Activated T-cell treated with anti-CD3 and anti-CD28 coated beads, Interleukin-2, amount 50 U/mL, for 24 hours (primary cell): Measurements from ENCODE around the gene SYNE3.
"Not testable (repeated sequence)": the region's sequence is repeated elsewhere in the genome, so short reads cannot be mapped to it uniquely, and the experiment has no call there.

ENCODE experiments used
- DNase-seq: peaks from one replicate; pipeline ENCODE4 v3.0.0-alpha.2; 2020
- H3K27ac Mint-ChIP-seq: 2 replicates; pipeline ENCODE4 v1.8.0; 2020; ENCODE audit warnings: mild to moderate bottlenecking, mixed read lengths
- H3K27me3 Mint-ChIP-seq: 2 replicates; pipeline ENCODE4 v1.8.0; 2020; ENCODE audit warnings: mixed read lengths
- H3K36me3 Mint-ChIP-seq: 2 replicates; pipeline ENCODE4 v1.8.0; 2020; ENCODE audit warnings: low read depth, mixed read lengths
- H3K4me1 Mint-ChIP-seq: 2 replicates; pipeline ENCODE4 v1.8.0; 2020; ENCODE audit warnings: low read depth, mixed read lengths
- H3K4me3 Mint-ChIP-seq: 2 replicates; pipeline ENCODE4 v1.8.0; 2020; ENCODE audit warnings: mild to moderate bottlenecking, moderate library complexity, mixed read lengths
- H3K9me3 Mint-ChIP-seq: 2 replicates; pipeline ENCODE4 v1.8.0; 2020; ENCODE audit warnings: mixed read lengths

SYNE3 gene

DNA sequence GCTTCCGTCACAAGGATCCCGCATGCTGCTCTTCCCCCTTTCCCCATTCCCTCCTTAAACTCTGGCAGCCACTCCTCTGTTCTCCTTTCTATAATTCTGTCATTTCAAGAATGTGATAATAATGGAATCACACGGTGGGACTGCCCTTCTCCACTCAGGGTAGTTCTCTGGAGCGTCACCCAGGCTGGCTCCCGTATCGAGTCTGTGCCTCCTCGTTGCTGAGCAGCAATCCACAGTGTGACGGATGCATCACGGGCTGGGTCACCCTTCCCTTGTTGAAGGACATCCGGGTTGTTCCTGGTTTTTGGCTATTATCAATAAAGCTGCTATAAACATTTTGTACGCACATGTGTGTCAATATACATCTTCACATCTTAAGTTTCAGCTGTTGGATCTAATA lies 5.7 kb upstream of the SYNE3 start:
- Mint-ChIP-seq H3K4me3 (peak overlapping the region; percentile 26), H3K4me1 (peaks cover 93% of the 10 kb centered on the region), H3K27ac (peak overlapping the region; percentile 98), H3K36me3 (no peaks in the 10 kb centered on the region), H3K27me3 (no peaks in the 10 kb centered on the region), H3K9me3 (no peaks in the 10 kb centered on the region)
- no peak for DNase-seq

DNA sequence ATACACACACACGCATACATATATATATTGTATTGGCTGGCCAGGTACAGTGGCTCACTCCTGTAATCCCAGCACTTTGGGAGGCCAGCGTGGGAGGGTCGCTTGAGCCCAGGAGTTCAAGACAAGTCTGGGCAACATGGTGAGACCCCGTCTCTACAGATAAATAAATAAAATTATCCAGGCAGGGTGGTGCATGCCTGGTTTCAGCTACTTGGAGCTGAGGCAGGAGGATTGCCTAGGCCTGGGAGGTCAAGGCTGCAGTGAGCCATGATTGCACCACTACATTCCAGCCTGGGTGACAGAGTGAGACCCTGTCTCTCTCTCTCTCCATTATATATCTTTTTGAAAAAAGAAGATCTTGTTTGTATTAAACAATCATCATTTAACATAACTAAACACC lies 4.6 kb upstream of the SYNE3 start:
- no peak overlapping the region for H3K4me3 Mint-ChIP-seq

DNA sequence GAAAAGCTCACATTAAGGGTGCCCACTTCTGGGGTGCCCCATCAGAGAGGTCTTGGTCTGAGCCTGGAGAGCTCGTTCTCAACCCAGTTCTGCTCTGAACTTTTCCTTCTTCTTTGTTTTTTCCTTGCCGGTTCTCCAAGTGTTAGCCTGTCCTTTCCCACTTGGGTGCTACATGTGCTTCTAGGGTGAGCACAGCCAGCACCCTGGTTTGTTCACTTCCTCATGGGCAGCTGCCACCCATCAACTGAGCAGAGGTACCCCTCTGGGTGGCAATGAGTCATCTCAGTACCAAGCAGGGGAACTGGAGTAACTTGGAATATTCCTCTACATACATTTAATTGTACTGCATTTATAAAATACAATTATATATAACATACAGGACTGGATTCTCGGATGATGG lies 3.9 kb upstream of the SYNE3 start:
- peak overlapping the region; percentile 65 for H3K4me3 Mint-ChIP-seq
- H3K27me3 Mint-ChIP-seq = no peaks in the 10 kb centered on the region
- no peaks in the 10 kb centered on the region for H3K9me3 Mint-ChIP-seq
- H3K27ac Mint-ChIP-seq = peak overlapping the region; percentile 96
- H3K4me1 Mint-ChIP-seq = peaks cover 85% of the 10 kb centered on the region
- DNase-seq = no peak
- peaks cover 3% of the 10 kb centered on the region for H3K36me3 Mint-ChIP-seq

More for the DNA sequence above, 4.6 kb upstream of the SYNE3 start:
- no peaks in the 10 kb centered on the region for H3K9me3 Mint-ChIP-seq
- no peak overlapping the region for H3K27ac Mint-ChIP-seq
- H3K27me3 Mint-ChIP-seq = no peaks in the 10 kb centered on the region
- H3K4me1 Mint-ChIP-seq = peaks cover 86% of the 10 kb centered on the region
- no peaks in the 10 kb centered on the region for H3K36me3 Mint-ChIP-seq
- DNase-seq = no peak

DNA sequence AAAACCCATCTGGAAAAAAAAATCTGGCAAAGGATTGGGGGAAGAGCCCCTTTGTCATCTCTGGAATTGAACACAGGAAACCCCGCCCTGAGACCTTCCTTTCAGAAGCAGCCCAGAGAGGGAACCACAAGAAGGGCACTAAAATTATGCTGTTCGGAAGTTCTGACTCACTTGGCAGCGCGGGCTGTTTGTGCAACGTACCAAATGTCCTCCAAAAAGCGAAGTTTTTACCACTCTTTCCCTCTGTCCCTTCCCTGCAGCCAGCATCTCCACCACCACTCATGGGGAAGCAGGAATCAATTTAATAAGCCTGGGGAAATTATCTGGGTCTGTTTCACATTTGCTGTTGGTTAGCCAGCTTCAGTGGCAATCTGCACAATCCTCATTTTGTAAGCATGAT lies 3.2 kb upstream of the SYNE3 start:
- peaks cover 85% of the 10 kb centered on the region for H3K4me1 Mint-ChIP-seq
- DNase-seq = peak; percentile 74
- no peaks in the 10 kb centered on the region for H3K9me3 Mint-ChIP-seq
- peak overlapping the region; percentile 96 for H3K27ac Mint-ChIP-seq
- no peaks in the 10 kb centered on the region for H3K27me3 Mint-ChIP-seq
- peak overlapping the region; percentile 65 for H3K4me3 Mint-ChIP-seq
- H3K36me3 Mint-ChIP-seq = peaks cover 6% of the 10 kb centered on the region

- peak; percentile 42 for DNase-seq
- Mint-ChIP-seq H3K36me3 (peaks cover 6% of the 10 kb centered on the region), H3K27me3 (no peaks in the 10 kb centered on the region), H3K27ac (peak overlapping the region; percentile 96), H3K4me1 (peaks cover 81% of the 10 kb centered on the region), H3K9me3 (no peaks in the 10 kb centered on the region), H3K4me3 (peak overlapping the region; percentile 65)
Observed at GRCh38 chr14:95518045-95518751, 1.7 kb upstream of the SYNE3 start.

GRCh38 chr14:95515596-95516552 lies 576 bp downstream of the SYNE3 start:
- DNase-seq = peak; percentile 88
- H3K27me3 Mint-ChIP-seq = no peaks in the 10 kb centered on the region
- H3K27ac Mint-ChIP-seq = peak overlapping the region; percentile 94
- peaks cover 75% of the 10 kb centered on the region for H3K4me1 Mint-ChIP-seq
- peak overlapping the region; percentile 86 for H3K4me3 Mint-ChIP-seq
- peaks cover 13% of the 10 kb centered on the region for H3K36me3 Mint-ChIP-seq
- H3K9me3 Mint-ChIP-seq = no peaks in the 10 kb centered on the region

DNA sequence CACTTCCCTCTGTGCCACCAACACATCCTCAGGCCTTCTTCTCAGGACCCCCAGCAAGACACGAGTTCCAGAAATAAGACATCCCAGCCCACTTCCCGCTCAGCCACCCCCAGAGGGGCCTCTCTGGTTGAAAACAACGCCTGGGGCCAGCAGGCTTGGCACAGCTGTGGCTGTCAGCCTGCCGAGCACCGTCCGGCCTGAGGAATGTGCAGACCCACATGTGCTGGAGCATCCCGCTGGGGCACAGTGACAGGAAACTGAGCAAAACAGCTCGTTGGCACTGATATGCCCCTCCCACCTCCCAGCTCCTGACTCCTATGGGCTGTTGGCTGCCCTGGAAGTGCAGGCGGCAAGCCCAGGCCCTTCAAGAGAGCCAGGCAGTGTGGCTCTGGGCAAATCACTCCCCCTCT lies 1.4 kb downstream of the SYNE3 start:
- peaks cover 16% of the 10 kb centered on the region for H3K36me3 Mint-ChIP-seq
- no peaks in the 10 kb centered on the region for H3K9me3 Mint-ChIP-seq
- H3K4me1 Mint-ChIP-seq = peaks cover 76% of the 10 kb centered on the region
- no peaks in the 10 kb centered on the region for H3K27me3 Mint-ChIP-seq
- no peak for DNase-seq
- peak overlapping the region; percentile 86 for H3K4me3 Mint-ChIP-seq
- H3K27ac Mint-ChIP-seq = peak overlapping the region; percentile 83

DNA sequence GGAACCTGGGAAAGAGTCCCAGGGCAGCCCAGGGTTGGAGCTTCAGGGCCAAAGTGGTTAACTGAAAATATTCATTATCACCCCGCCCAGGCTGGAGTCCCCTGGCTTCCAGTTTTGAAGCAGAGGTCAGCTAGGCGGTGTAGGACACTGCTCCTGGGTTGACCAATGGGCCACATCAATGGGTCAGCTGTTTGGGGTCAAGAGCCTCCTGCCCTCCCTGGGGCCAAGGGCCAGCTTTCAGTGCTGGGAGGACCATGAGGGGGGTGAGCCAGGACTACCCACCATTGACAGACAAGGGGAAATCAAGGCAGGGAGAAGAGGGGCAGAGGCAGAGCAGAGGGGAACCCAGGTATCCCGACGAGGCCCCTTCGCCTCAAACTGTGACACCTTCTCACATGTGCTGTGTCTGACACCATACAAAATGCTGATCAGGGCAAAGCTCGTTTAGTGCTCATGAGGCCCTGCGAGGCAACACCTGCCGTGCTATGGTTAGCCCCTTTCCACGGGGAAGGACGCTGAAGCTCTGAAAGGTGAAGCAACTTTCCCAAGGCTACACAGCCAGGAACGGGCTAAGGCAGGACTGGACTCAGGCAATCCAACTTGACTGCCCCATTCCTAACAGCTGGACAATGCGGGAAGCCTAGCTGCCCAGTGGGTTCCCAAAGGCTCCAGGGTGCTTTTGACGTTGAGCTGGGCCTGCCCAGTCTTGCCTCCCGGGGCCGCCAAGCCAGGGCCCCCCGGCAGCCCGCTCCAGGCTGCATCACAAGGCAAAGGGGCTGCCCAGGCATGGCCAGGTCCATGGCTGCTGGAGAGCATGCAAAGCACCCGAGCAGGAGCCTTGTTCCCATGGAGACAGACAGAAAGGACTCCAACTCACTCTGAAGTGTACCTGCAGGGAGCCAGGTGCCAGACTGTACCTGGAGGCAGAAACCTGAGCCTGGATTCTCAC lies 2.0 kb downstream of the SYNE3 start:
- peaks cover 75% of the 10 kb centered on the region for H3K4me1 Mint-ChIP-seq
- H3K4me3 Mint-ChIP-seq = peak overlapping the region; percentile 86
- H3K27ac Mint-ChIP-seq = peak overlapping the region; percentile 83
- no peaks in the 10 kb centered on the region for H3K9me3 Mint-ChIP-seq
- H3K27me3 Mint-ChIP-seq = no peaks in the 10 kb centered on the region
- H3K36me3 Mint-ChIP-seq = peaks cover 22% of the 10 kb centered on the region
- no peak for DNase-seq

DNA sequence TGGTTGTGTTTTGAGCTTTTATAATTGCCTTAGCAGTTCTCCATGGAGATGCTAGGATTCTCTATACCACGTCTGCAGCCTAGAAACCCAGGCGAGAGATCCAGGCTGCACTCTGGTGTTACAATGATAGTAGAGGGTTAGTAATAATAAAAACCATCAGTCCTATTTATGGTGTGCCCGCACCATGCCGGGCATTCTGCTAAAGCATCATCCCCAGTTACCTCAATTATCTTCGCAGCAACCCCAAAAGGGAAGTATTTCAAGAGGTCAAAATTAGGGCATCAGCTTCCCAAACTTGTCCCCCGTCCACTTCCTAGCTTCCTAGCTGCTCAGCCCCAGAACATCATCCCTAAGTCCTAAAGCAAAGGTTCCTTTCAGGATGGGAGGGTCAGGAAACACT lies 3.2 kb downstream of the SYNE3 start:
- peaks cover 29% of the 10 kb centered on the region for H3K36me3 Mint-ChIP-seq
- no peak for DNase-seq
- peaks cover 71% of the 10 kb centered on the region for H3K4me1 Mint-ChIP-seq
- H3K27ac Mint-ChIP-seq = no peak overlapping the region
- H3K9me3 Mint-ChIP-seq = no peaks in the 10 kb centered on the region
- H3K4me3 Mint-ChIP-seq = no peak overlapping the region
- H3K27me3 Mint-ChIP-seq = no peaks in the 10 kb centered on the region

DNA sequence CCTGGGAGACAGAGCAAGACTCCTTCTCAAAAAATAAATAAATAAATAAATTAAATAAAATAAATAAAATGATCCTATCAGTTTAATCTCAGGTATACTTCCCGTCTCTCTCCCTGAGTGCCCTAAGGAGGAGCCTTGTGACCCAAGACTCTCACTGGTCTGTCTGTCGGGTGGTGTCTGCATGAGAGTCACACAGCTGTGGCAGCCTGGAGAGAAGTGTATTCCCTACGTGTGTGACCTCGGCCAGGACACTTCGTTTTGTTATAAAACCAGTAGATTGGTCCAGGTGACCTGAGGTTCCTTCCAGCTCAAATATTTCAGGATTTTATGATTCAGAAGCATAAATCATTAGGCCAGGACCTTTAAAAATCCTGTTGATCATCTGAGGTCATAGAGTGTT lies 4.8 kb downstream of the SYNE3 start:
- no peak overlapping the region for H3K4me3 Mint-ChIP-seq
- peak; percentile 12 for DNase-seq

DNA sequence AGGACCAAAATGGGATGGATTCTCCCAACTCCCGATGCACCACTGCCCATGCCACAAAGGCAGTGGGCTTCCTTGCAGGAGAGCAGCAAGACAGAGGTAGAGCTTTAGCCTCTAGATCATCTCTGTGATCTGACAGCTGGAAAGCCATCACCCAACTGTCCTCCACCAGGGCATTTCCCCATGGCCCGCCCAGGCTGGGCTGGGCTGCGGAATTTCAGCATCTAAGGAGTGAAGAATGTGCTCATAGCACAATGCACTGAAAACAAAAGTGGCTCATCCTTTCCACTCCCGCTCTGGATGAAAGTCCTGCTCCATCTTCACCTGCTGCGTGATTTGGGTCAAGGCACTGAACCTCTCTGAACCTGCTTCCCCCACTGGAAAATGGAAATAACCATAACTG lies 5.6 kb downstream of the SYNE3 start:
- H3K4me1 Mint-ChIP-seq = peaks cover 78% of the 10 kb centered on the region
- peak; percentile 13 for DNase-seq
- no peak overlapping the region for H3K27ac Mint-ChIP-seq
- H3K4me3 Mint-ChIP-seq = no peak overlapping the region
- H3K27me3 Mint-ChIP-seq = no peaks in the 10 kb centered on the region
- H3K36me3 Mint-ChIP-seq = peaks cover 50% of the 10 kb centered on the region
- H3K9me3 Mint-ChIP-seq = no peaks in the 10 kb centered on the region

More for the DNA sequence above, 4.8 kb downstream of the SYNE3 start:
- peak overlapping the region; percentile 59 for H3K27ac Mint-ChIP-seq
- H3K9me3 Mint-ChIP-seq = no peaks in the 10 kb centered on the region
- no peaks in the 10 kb centered on the region for H3K27me3 Mint-ChIP-seq
- peaks cover 43% of the 10 kb centered on the region for H3K36me3 Mint-ChIP-seq
- peaks cover 71% of the 10 kb centered on the region for H3K4me1 Mint-ChIP-seq

DNA sequence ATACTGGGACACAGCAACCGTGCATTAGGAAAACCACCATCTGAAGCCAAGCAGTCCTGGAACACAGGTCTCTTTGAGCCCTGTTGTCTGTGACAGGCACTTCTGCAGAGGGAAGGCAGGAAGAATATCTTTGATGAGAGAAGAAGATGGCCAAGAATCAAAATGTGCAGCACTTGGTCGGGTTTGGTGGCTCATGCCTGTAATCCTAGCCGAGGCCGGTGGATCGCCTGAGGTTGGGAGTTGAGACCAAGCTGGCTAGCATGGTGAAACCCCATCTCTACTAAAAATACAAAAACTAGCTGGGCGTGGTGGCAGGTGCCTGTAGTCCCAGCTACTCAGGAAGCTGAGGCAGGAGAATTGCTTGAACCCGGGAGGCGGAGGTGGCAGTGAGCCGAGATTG lies 6.1 kb downstream of the SYNE3 start:
- DNase-seq, H3K27me3 Mint-ChIP-seq, H3K9me3 Mint-ChIP-seq, H3K4me3 Mint-ChIP-seq: not testable (repeated sequence)
- H3K36me3 Mint-ChIP-seq = peaks cover 51% of the 10 kb centered on the region
- H3K27ac Mint-ChIP-seq = peak overlapping the region; percentile 23
- H3K4me1 Mint-ChIP-seq = peaks cover 75% of the 10 kb centered on the region

- Mint-ChIP-seq H3K36me3 (peaks cover 50% of the 10 kb centered on the region), H3K27me3 (no peaks in the 10 kb centered on the region), H3K9me3 (no peaks in the 10 kb centered on the region), H3K4me1 (peaks cover 76% of the 10 kb centered on the region), H3K4me3 (no peak overlapping the region), H3K27ac (peak overlapping the region; percentile 23)
- no peak for DNase-seq
Observed at GRCh38 chr14:95509495-95509894, 7.0 kb downstream of the SYNE3 start.

DNA sequence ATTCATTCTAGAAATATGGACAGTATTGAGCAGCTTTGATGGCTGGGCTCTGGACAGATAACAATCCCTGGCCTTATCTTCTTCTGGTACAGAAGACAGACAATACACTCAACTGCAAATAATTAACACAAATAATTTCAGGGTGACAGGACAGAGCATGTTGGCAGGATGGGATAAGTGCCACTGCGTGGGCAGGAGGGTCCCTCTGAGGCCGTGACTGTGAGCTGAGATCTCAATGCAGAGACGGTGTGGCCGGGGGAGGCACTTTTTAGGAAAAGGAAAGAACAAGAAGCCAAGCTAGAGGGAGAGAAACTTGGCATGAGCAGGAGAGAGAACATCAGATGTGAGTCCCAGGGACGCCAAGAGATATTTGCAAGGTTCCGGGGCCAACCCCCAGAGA lies 8.1 kb downstream of the SYNE3 start:
- H3K4me3 Mint-ChIP-seq = no peak overlapping the region
- DNase-seq = no peak
- peak overlapping the region; percentile 36 for H3K27ac Mint-ChIP-seq
- H3K9me3 Mint-ChIP-seq = no peaks in the 10 kb centered on the region
- H3K27me3 Mint-ChIP-seq = no peaks in the 10 kb centered on the region
- peaks cover 79% of the 10 kb centered on the region for H3K4me1 Mint-ChIP-seq
- peaks cover 60% of the 10 kb centered on the region for H3K36me3 Mint-ChIP-seq
